KMS-11 (cell line): ENCODE measurements around the gene KCNIP1.

Experiments used
- H2AFZ ChIP-seq: fragments of 200-600 bp; sonication (generic); 2 replicates; pipeline ENCODE4 v1.6.1; 2016; ENCODE audit warnings: antibody characterized with exemption, mixed run types, low read depth
- H3K27ac ChIP-seq: fragments of 200-600 bp; sonication (generic); 2 replicates; pipeline ENCODE4 v1.6.1; 2016; ENCODE audit warnings: mild to moderate bottlenecking, mixed run types
- H3K27me3 ChIP-seq: fragments of 200-600 bp; sonication (generic); 2 replicates; pipeline ENCODE4 v1.6.1; 2017; ENCODE audit warnings: mild to moderate bottlenecking, low read depth, mixed run types, moderate library complexity; ENCODE audit not compliant: insufficient read depth
- H3K36me3 ChIP-seq: fragments of 200-600 bp; sonication (generic); 2 replicates; pipeline ENCODE4 v1.6.1; 2017; ENCODE audit warnings: mild to moderate bottlenecking, mixed run types; ENCODE audit not compliant: insufficient read depth
- H3K4me1 ChIP-seq: fragments of 200-600 bp; sonication (generic); 2 replicates; pipeline ENCODE4 v1.6.1; 2016; ENCODE audit warnings: mild to moderate bottlenecking, low read depth, mixed run types; ENCODE audit not compliant: poor library complexity, severe bottlenecking
- H3K4me2 ChIP-seq: fragments of 200-600 bp; sonication (generic); 2 replicates; pipeline ENCODE4 v1.7.0; 2016; ENCODE audit warnings: mild to moderate bottlenecking, mixed run types
- H3K4me3 ChIP-seq: fragments of 200-600 bp; sonication (generic); IDR thresholded peaks from 2 replicates; pipeline ENCODE4 v1.6.1; 2017; ENCODE audit warnings: low read depth, low read length, mixed read lengths; ENCODE audit not compliant: insufficient read depth
- H3K79me2 ChIP-seq: fragments of 200-600 bp; sonication (generic); 2 replicates; pipeline ENCODE4 v1.6.1; 2016; ENCODE audit warnings: low read depth, mixed run types; ENCODE audit not compliant: insufficient read depth
- H3K9ac ChIP-seq: fragments of 200-600 bp; sonication (generic); 2 replicates; pipeline ENCODE4 v1.6.1; 2016; ENCODE audit warnings: mild to moderate bottlenecking, mixed run types
- H4K20me1 ChIP-seq: fragments of 200-600 bp; sonication (generic); 2 replicates; pipeline ENCODE4 v1.6.1; 2016; ENCODE audit warnings: mild to moderate bottlenecking, mixed run types; ENCODE audit not compliant: insufficient read depth
- CTCF ChIP-seq: fragments of 200-600 bp; sonication (generic); conservative IDR thresholded peaks from 2 replicates; pipeline ENCODE4 v1.6.1; 2017; ENCODE audit warnings: low read depth, mild to moderate bottlenecking, antibody characterized with exemption, low read length, moderate library complexity, mixed read lengths

Gene KCNIP1

GRCh38 chr5:170503990-170504596 is at the start of gene KCNIP1:
Gene KCNIP1 (plus strand): TSS chr5:170504020.
- Histone ChIP-seq H2AFZ (no peak within 1 kb of the TSS), H3K4me1 (no peaks in the 10 kb centered on the region), H3K4me2 (no peak within 1 kb of the TSS), H3K27me3 (no peaks in the 10 kb centered on the region), H3K27ac (no peak within 1 kb of the TSS), H4K20me1 (no peaks in the 10 kb centered on the region), H3K4me3 (no peak within 1 kb of the TSS), H3K36me3 (no peaks in the 10 kb centered on the region), H3K9ac (no peak within 1 kb of the TSS), H3K79me2 (no peaks in the 10 kb centered on the region)
- TF ChIP-seq CTCF = no peak

DNA sequence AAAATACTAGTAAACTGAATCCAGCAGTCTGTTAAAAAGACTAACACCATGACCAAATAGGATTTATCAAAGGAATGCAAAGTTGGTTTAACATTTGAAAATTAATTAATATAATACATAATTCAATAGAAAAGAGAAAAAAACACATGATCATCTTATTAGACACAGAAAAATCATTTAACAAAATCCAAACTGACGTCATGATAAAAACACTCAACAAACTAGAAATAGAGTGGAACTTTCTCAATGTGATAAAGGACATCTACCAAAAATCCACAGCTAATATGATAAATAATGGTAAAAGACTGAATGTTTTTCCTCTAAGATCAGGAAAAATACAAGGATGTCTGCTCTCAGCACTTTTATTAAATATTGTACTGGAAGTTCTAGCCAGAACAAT is 40.4 kb upstream of the KCNIP1 start:
- H3K27me3 ChIP-seq = no peaks in the 10 kb centered on the region
- H2AFZ ChIP-seq = no peak overlapping the region
- H3K4me1 ChIP-seq = no peaks in the 10 kb centered on the region
- no peak overlapping the region for H3K9ac ChIP-seq
- no peaks in the 10 kb centered on the region for H3K79me2 ChIP-seq
- no peak overlapping the region for H3K4me3 ChIP-seq
- no peak overlapping the region for H3K27ac ChIP-seq
- no peak overlapping the region for H3K4me2 ChIP-seq
- H3K36me3 ChIP-seq = no peaks in the 10 kb centered on the region
- H4K20me1 ChIP-seq = no peaks in the 10 kb centered on the region
- no peak for TF ChIP-seq CTCF

DNA sequence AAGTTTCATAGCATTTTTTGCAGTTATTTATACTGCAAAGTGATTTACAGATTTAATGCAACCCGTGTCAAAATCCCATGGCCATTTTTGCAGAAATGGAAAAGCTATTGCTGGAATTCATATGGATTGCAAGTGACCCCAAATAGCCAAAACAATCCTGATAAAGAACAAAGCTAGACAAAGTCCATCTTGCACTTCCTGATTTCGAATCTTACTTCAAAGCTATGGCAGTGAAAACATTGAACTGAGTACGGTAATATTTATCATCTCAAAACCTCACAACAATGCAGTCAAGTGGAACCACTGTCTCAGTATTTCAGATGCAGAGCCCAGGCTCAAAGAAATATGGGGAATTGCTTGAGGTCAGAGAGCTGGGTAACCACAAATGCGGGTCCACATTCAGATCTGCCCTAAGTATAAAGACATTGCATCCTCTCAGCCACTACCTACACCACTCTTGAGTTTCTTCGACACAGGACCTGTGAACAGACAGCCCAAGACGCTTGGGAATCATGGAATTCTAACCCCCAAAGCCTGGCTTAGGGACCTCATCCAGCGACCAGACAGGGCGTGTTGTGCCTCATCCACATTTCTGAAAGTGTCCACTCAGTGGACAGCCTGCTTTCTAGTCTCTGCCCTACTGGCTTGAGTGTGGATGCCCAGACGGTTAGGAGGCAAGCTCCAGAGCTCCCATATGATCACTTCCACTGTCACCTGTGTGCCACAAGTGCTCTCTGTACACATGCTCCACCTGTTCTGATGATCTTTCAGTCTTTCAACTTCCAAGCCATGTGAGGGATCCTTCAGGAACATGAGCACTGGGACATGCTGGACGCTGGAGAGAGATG is 39.3 kb upstream of the KCNIP1 start:
- H3K27ac ChIP-seq = no peak overlapping the region
- H3K4me3 ChIP-seq = no peak overlapping the region
- no peak overlapping the region for H3K9ac ChIP-seq
- no peaks in the 10 kb centered on the region for H4K20me1 ChIP-seq
- no peak for TF ChIP-seq CTCF
- no peaks in the 10 kb centered on the region for H3K4me1 ChIP-seq
- no peak overlapping the region for H2AFZ ChIP-seq
- no peaks in the 10 kb centered on the region for H3K27me3 ChIP-seq
- H3K79me2 ChIP-seq = no peaks in the 10 kb centered on the region
- no peak overlapping the region for H3K4me2 ChIP-seq
- no peaks in the 10 kb centered on the region for H3K36me3 ChIP-seq

DNA sequence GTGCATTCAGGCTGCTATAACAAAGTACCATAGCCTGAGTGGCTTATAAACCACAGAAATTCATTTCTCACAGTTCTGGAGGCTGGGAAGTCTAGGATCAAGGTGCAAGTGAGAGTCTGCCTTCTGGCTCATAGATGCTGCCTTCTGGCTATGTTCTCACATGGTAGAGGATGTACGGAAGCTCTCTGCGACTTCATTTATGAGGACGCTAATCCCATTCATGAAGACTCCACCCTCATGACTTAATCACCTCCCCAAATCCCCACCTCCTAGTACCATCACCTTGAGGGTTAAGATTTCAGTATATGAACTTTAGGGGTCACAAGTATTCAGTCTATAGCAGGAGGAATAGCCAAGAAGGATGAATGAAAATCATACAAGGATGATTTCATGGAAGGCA is 37.3 kb upstream of the KCNIP1 start:
- TF ChIP-seq CTCF = no peak
- Histone ChIP-seq H3K9ac (no peak overlapping the region), H3K4me3 (no peak overlapping the region), H2AFZ (no peak overlapping the region), H3K36me3 (no peaks in the 10 kb centered on the region), H3K4me2 (no peak overlapping the region), H4K20me1 (no peaks in the 10 kb centered on the region), H3K79me2 (no peaks in the 10 kb centered on the region), H3K27ac (no peak overlapping the region), H3K27me3 (no peaks in the 10 kb centered on the region), H3K4me1 (no peaks in the 10 kb centered on the region)
